ENCODE results near the gene LIMS2. TPM values are rescaled to one million over a fixed set of nuclear protein-coding genes. Genes with fewer than 3 reads are reported as not detected.
A peak's percentile ranks its signal among the peaks of the same experiment; 100 is the strongest.

Gene LIMS2
- total RNA-seq, 1 experiment from 2014 or later = 9.0 TPM

- H3K9me3 ChIP-seq (replicated peaks) = no peaks in the 10 kb centered on the region
- DNase-seq (ENCODE audit: low read depth in 1 of 2, low spot score in 2 of 2) = peak; percentile 64 to 85
- peak overlapping the region; percentile 42; the same call in 1 of the 2 replicates for H3K27ac ChIP-seq
Observed at GRCh38 chr2:127623388-127624319, 51.7 kb downstream of the LIMS2 start.

GRCh38 chr2:127622561-127623387 lies 52.6 kb downstream of the LIMS2 start:
- Histone ChIP-seq H3K27me3 (replicated peaks) (no peaks in the 10 kb centered on the region), H3K36me3 (no peaks in the 10 kb centered on the region), H3K27ac (no peak overlapping the region; the same call in 1 of the 2 replicates), H3K4me3 (no peak overlapping the region), H3K4me1 (replicated peaks) (peaks cover 22% of the 10 kb centered on the region), H3K9me3 (replicated peaks) (no peaks in the 10 kb centered on the region)
- DNase-seq (ENCODE audit: low read depth in 1 of 2, low spot score in 2 of 2) = peak in 1 of 2 experiments; percentile 38

More at GRCh38 chr2:127623388-127624319, 51.7 kb downstream of the LIMS2 start:
- Histone ChIP-seq H3K27me3 (replicated peaks) (no peaks in the 10 kb centered on the region), H3K36me3 (no peaks in the 10 kb centered on the region), H3K4me1 (replicated peaks) (peaks cover 22% of the 10 kb centered on the region), H3K4me3 (no peak overlapping the region)

GRCh38 chr2:127621981-127622431 lies 53.3 kb downstream of the LIMS2 start:
- H3K27ac ChIP-seq = no peak overlapping the region
- no peak overlapping the region for H3K4me3 ChIP-seq
- peak in 1 of 2 experiments; percentile 36 for DNase-seq (ENCODE audit: low read depth in 1 of 2, low spot score in 2 of 2)
- H3K4me1 ChIP-seq (replicated peaks) = peaks cover 22% of the 10 kb centered on the region
- H3K36me3 ChIP-seq = no peaks in the 10 kb centered on the region
- H3K27me3 ChIP-seq (replicated peaks) = no peaks in the 10 kb centered on the region
- no peaks in the 10 kb centered on the region for H3K9me3 ChIP-seq (replicated peaks)

- no peaks in the 10 kb centered on the region for H3K27me3 ChIP-seq (replicated peaks)
- H3K9me3 ChIP-seq (replicated peaks) = no peaks in the 10 kb centered on the region
- H3K4me3 ChIP-seq = no peak overlapping the region
- peak in 1 of 2 experiments; percentile 12 for DNase-seq (ENCODE audit: low read depth in 1 of 2, low spot score in 2 of 2)
- peaks cover 26% of the 10 kb centered on the region for H3K4me1 ChIP-seq (replicated peaks)
- no peaks in the 10 kb centered on the region for H3K36me3 ChIP-seq
- H3K27ac ChIP-seq = no peak overlapping the region
Observed at GRCh38 chr2:127620866-127621265, 54.5 kb downstream of the LIMS2 start.

- DNase-seq (ENCODE audit: low read depth in 1 of 2, low spot score in 2 of 2) = peak in 1 of 2 experiments; percentile 37
- H3K9me3 ChIP-seq (replicated peaks) = no peaks in the 10 kb centered on the region
- H3K27me3 ChIP-seq (replicated peaks) = no peaks in the 10 kb centered on the region
- H3K4me1 ChIP-seq (replicated peaks) = peaks cover 34% of the 10 kb centered on the region
- H3K36me3 ChIP-seq = no peaks in the 10 kb centered on the region
- H3K27ac ChIP-seq = no peak overlapping the region
- H3K4me3 ChIP-seq = no peak overlapping the region
Observed at GRCh38 chr2:127619877-127620705, 55.2 kb downstream of the LIMS2 start.

GRCh38 chr2:127619203-127619590 lies 56.1 kb downstream of the LIMS2 start:
- Histone ChIP-seq H3K36me3 (no peaks in the 10 kb centered on the region), H3K4me3 (no peak overlapping the region)
- no peak for DNase-seq (ENCODE audit: low read depth in 1 of 2, low spot score in 2 of 2)

GRCh38 chr2:127618551-127619202 lies 56.7 kb downstream of the LIMS2 start:
- Histone ChIP-seq H3K36me3 (no peaks in the 10 kb centered on the region), H3K4me3 (no peak overlapping the region), H3K9me3 (replicated peaks) (peaks cover 3% of the 10 kb centered on the region), H3K27me3 (replicated peaks) (no peaks in the 10 kb centered on the region), H3K27ac (no peak overlapping the region), H3K4me1 (replicated peaks) (peaks cover 32% of the 10 kb centered on the region)
- DNase-seq (ENCODE audit: low read depth in 1 of 2, low spot score in 2 of 2) = no peak

More at GRCh38 chr2:127619203-127619590, 56.1 kb downstream of the LIMS2 start:
- Histone ChIP-seq H3K9me3 (replicated peaks) (no peaks in the 10 kb centered on the region), H3K27me3 (replicated peaks) (no peaks in the 10 kb centered on the region), H3K27ac (no peak overlapping the region), H3K4me1 (replicated peaks) (peaks cover 36% of the 10 kb centered on the region)

GRCh38 chr2:127615511-127616166 lies 59.7 kb downstream of the LIMS2 start:
- no peak overlapping the region for H3K4me3 ChIP-seq
- peaks cover 15% of the 10 kb centered on the region for H3K9me3 ChIP-seq (replicated peaks)
- H3K4me1 ChIP-seq (replicated peaks) = peaks cover 22% of the 10 kb centered on the region
- no peaks in the 10 kb centered on the region for H3K36me3 ChIP-seq
- 0 out of 2 replicates have a peak overlapping the region, but pooled peaks have one; percentile 44 for H3K27ac ChIP-seq
- peak in 1 of 2 experiments; percentile 41 for DNase-seq (ENCODE audit: low read depth in 1 of 2, low spot score in 2 of 2)
- no peaks in the 10 kb centered on the region for H3K27me3 ChIP-seq (replicated peaks)

GRCh38 chr2:127614731-127615130 lies 60.6 kb downstream of the LIMS2 start:
- Histone ChIP-seq H3K27me3 (replicated peaks) (no peaks in the 10 kb centered on the region), H3K9me3 (replicated peaks) (peaks cover 15% of the 10 kb centered on the region), H3K4me3 (no peak overlapping the region), H3K36me3 (no peaks in the 10 kb centered on the region), H3K27ac (0 out of 2 replicates have a peak overlapping the region, but pooled peaks have one; percentile 11), H3K4me1 (replicated peaks) (peaks cover 22% of the 10 kb centered on the region)
- peak in 1 of 2 experiments; percentile 50 for DNase-seq (ENCODE audit: low read depth in 1 of 2, low spot score in 2 of 2)

- Histone ChIP-seq H3K4me1 (replicated peaks) (peaks cover 22% of the 10 kb centered on the region), H3K9me3 (replicated peaks) (peaks cover 15% of the 10 kb centered on the region), H3K27me3 (replicated peaks) (no peaks in the 10 kb centered on the region), H3K36me3 (no peaks in the 10 kb centered on the region), H3K27ac (no peak overlapping the region), H3K4me3 (no peak overlapping the region)
- no peak for DNase-seq (ENCODE audit: low read depth in 1 of 2, low spot score in 2 of 2)
Observed at GRCh38 chr2:127614246-127614645, 61.1 kb downstream of the LIMS2 start.

- no peak overlapping the region for H3K4me3 ChIP-seq
- H3K36me3 ChIP-seq = no peaks in the 10 kb centered on the region
- H3K4me1 ChIP-seq (replicated peaks) = peaks cover 22% of the 10 kb centered on the region
- DNase-seq (ENCODE audit: low read depth in 1 of 2, low spot score in 2 of 2) = peak in 1 of 2 experiments; percentile 28
- H3K27ac ChIP-seq = no peak overlapping the region
- no peaks in the 10 kb centered on the region for H3K27me3 ChIP-seq (replicated peaks)
- peaks cover 15% of the 10 kb centered on the region for H3K9me3 ChIP-seq (replicated peaks)
Observed at GRCh38 chr2:127612111-127612822, 63.1 kb downstream of the LIMS2 start.
